Neural progenitor cell (in vitro differentiated cells): Measurements from ENCODE around the gene SPATA9.

Source experiments
- CTCF ChIP-seq: fragments of 200-600 bp; sonication (generic); IDR thresholded peaks from 2 replicates; pipeline ENCODE4 v1.5.1; 2017; ENCODE audit warnings: antibody characterized with exemption, mild to moderate bottlenecking
- EZH2 ChIP-seq: fragments of 200-600 bp; sonication (generic); IDR thresholded peaks from 2 replicates; pipeline ENCODE4 v1.6.1; 2017; ENCODE audit warnings: antibody characterized with exemption, mild to moderate bottlenecking, moderate library complexity
- EZH2phosphoT487 ChIP-seq: fragments of 200-600 bp; sonication (generic); IDR thresholded peaks from 2 replicates; pipeline ENCODE4 v1.6.1; 2017; ENCODE audit warnings: antibody characterized with exemption

- TF ChIP-seq CTCF (no peak), EZH2 (no peak), EZH2phosphoT487 (no peak)
These were observed 69.3 kb downstream of the SPATA9 start for GRCh38 chr5:95613514-95613913.
